ENCODE measurements around the gene C1QTNF6. TPM values are rescaled to one million over a fixed set of nuclear protein-coding genes. Genes with fewer than 3 reads are reported as not detected.

Gene C1QTNF6
- polyA plus RNA-seq, 1 donor (not counting 4 experiments of a cell fraction or from before 2014, with no cell fraction given): 17.1 TPM

GRCh38 chr22:37193629-37194191 lies 5.7 kb upstream of the C1QTNF6 start:
- dilution Hi-C loops (cut with MboI; ENCODE audit: extremely low pct_ligation_motif_present, low sequenced_read_pairs): no loop called here
- no peak overlapping the region for H3K27ac ChIP-seq (ENCODE audit: control insufficient read depth, insufficient read depth, low read length)
- H2AFZ ChIP-seq (ENCODE audit: control insufficient read depth, low read length): no peak overlapping the region
- FAIRE-seq (no peak), DNase-seq (ENCODE audit: low read depth, low spot score) (no peak)
- no peaks in the 10 kb centered on the region for H3K9me3 ChIP-seq (ENCODE audit: control insufficient read depth, low read depth, low read length)
- H4K20me1 ChIP-seq (ENCODE audit: control insufficient read depth, extremely low read depth, insufficient read depth, low read length): no peaks in the 10 kb centered on the region
- H3K4me1 ChIP-seq (ENCODE audit: control insufficient read depth, extremely low read depth, insufficient read depth, low read length): peaks cover 47% of the 10 kb centered on the region
- H3K79me2 ChIP-seq (ENCODE audit: control insufficient read depth, insufficient read depth, low read length): no peaks in the 10 kb centered on the region
- no peak overlapping the region for H3K4me3 ChIP-seq (ENCODE audit: control insufficient read depth in 2 of 3, extremely low read depth in 1 of 3, insufficient read depth in 2 of 3, low read depth in 1 of 3, low read length in 3 of 3)
- no peaks in the 10 kb centered on the region for H3K9me1 ChIP-seq (ENCODE audit: control insufficient read depth, extremely low read depth, insufficient read depth, low read length)
- H3K27me3 ChIP-seq (ENCODE audit: control insufficient read depth, extremely low read depth, insufficient read depth, low read length): no peaks in the 10 kb centered on the region
- H3K4me2 ChIP-seq (ENCODE audit: control insufficient read depth, extremely low read depth, insufficient read depth, low read depth, low read length): no peak overlapping the region
- H3K9ac ChIP-seq (ENCODE audit: control insufficient read depth, extremely low read depth, insufficient read depth, low read length): no peak overlapping the region
- TF ChIP-seq CTCF (optimal IDR thresholded peaks at IDR 0.05 in 1 of 3, IDR thresholded peaks at IDR 0.05 in 1 of 3, conservative IDR thresholded peaks at IDR 0.05 in 1 of 3; ENCODE audit: extremely low read depth in 1 of 3, insufficient read depth in 2 of 3, low read length in 3 of 3) (no peak), EZH2 (IDR thresholded peaks at IDR 0.05; ENCODE audit: low read length) (no peak)
- H3K36me3 ChIP-seq (ENCODE audit: control insufficient read depth in 2 of 2, extremely low read depth in 1 of 2, insufficient read depth in 2 of 2, low read length in 2 of 2): no peaks in the 10 kb centered on the region

- FAIRE-seq (no peak), DNase-seq (ENCODE audit: low read depth, low spot score) (no peak)
- H4K20me1 ChIP-seq (ENCODE audit: control insufficient read depth, extremely low read depth, insufficient read depth, low read length): no peaks in the 10 kb centered on the region
- H3K9ac ChIP-seq (ENCODE audit: control insufficient read depth, extremely low read depth, insufficient read depth, low read length): no peak overlapping the region
- dilution Hi-C loops (cut with MboI; ENCODE audit: extremely low pct_ligation_motif_present, low sequenced_read_pairs): no loop called here
- no peaks in the 10 kb centered on the region for H3K36me3 ChIP-seq (ENCODE audit: control insufficient read depth in 2 of 2, extremely low read depth in 1 of 2, insufficient read depth in 2 of 2, low read length in 2 of 2)
- H3K4me2 ChIP-seq (ENCODE audit: control insufficient read depth, extremely low read depth, insufficient read depth, low read depth, low read length): no peak overlapping the region
- H3K4me1 ChIP-seq (ENCODE audit: control insufficient read depth, extremely low read depth, insufficient read depth, low read length): peaks cover 51% of the 10 kb centered on the region
- H3K79me2 ChIP-seq (ENCODE audit: control insufficient read depth, insufficient read depth, low read length): no peaks in the 10 kb centered on the region
- H3K9me1 ChIP-seq (ENCODE audit: control insufficient read depth, extremely low read depth, insufficient read depth, low read length): no peaks in the 10 kb centered on the region
- no peak overlapping the region for H3K27ac ChIP-seq (ENCODE audit: control insufficient read depth, insufficient read depth, low read length)
- H3K9me3 ChIP-seq (ENCODE audit: control insufficient read depth, low read depth, low read length): no peaks in the 10 kb centered on the region
- no peaks in the 10 kb centered on the region for H3K27me3 ChIP-seq (ENCODE audit: control insufficient read depth, extremely low read depth, insufficient read depth, low read length)
- no peak for TF ChIP-seq EZH2 (IDR thresholded peaks at IDR 0.05; ENCODE audit: low read length)
- TF ChIP-seq CTCF (optimal IDR thresholded peaks at IDR 0.05 in 1 of 3, IDR thresholded peaks at IDR 0.05 in 1 of 3, conservative IDR thresholded peaks at IDR 0.05 in 1 of 3; ENCODE audit: extremely low read depth in 1 of 3, insufficient read depth in 2 of 3, low read length in 3 of 3): no peak
- H2AFZ ChIP-seq (ENCODE audit: control insufficient read depth, low read length): no peak overlapping the region
- H3K4me3 ChIP-seq (ENCODE audit: control insufficient read depth in 2 of 3, extremely low read depth in 1 of 3, insufficient read depth in 2 of 3, low read depth in 1 of 3, low read length in 3 of 3): no peak overlapping the region
These were observed 4.7 kb upstream of the C1QTNF6 start for GRCh38 chr22:37192741-37193140.

All from keratinocyte (primary cell).